Measurements from ENCODE around the gene HTT-AS.

Gene HTT-AS

DNA sequence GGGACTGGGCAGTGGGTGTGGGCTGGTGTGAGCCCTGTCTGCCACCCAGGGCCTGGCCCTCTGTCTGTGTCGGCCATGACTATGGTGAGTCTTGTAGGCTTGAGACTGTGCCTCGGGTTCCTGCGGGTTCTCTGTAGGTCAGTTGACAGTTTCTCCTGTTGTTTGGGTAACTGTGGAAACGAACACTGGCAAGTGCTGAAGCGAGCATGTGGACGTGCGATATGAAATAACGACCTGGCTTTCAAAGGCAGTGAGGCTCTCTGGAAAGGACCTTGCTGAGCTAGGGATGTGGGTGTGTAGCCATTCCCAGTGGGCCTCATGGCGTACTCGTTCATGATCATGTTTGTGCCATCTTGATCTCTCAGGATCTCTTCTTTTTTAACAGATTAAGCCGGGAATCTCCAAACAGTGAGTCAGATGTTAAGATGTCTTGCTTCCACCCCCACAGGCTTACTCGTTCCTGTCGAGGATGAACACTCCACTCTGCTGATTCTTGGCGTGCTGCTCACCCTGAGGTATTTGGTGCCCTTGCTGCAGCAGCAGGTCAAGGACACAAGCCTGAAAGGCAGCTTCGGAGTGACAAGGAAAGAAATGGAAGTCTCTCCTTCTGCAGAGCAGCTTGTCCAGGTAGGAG is 41.4 kb upstream of the HTT-AS start:
- no peaks in the 10 kb centered on the region for H3K9me3 ChIP-seq (ENCODE audit: insufficient read depth, low read length)
- no peaks in the 10 kb centered on the region for H3K4me1 ChIP-seq (ENCODE audit: low read length)
- TF ChIP-seq, protein P1, sequence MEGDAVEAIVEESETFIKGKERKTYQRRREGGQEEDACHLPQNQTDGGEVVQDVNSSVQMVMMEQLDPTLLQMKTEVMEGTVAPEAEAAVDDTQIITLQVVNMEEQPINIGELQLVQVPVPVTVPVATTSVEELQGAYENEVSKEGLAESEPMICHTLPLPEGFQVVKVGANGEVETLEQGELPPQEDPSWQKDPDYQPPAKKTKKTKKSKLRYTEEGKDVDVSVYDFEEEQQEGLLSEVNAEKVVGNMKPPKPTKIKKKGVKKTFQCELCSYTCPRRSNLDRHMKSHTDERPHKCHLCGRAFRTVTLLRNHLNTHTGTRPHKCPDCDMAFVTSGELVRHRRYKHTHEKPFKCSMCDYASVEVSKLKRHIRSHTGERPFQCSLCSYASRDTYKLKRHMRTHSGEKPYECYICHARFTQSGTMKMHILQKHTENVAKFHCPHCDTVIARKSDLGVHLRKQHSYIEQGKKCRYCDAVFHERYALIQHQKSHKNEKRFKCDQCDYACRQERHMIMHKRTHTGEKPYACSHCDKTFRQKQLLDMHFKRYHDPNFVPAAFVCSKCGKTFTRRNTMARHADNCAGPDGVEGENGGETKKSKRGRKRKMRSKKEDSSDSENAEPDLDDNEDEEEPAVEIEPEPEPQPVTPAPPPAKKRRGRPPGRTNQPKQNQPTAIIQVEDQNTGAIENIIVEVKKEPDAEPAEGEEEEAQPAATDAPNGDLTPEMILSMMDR (IDR thresholded peaks at IDR 0.05; ENCODE audit: low read depth, low read length), result no peak
- no peak for TF ChIP-seq EZH2phosphoT487 (IDR thresholded peaks at IDR 0.05; ENCODE audit: low read depth)
- H2AFZ ChIP-seq (ENCODE audit: low read depth, low read length), result no peak overlapping the region
- H3K4me3 ChIP-seq (ENCODE audit: low read length), result no peak overlapping the region
- no peak overlapping the region for H3K27ac ChIP-seq (ENCODE audit: low read length)
- peaks cover 69% of the 10 kb centered on the region for H3K36me3 ChIP-seq (replicated peaks; ENCODE audit: low read depth, low read length)
- H3K4me2 ChIP-seq (ENCODE audit: low read length), result no peak overlapping the region
- H3K27me3 ChIP-seq (ENCODE audit: low read depth, low read length), result no peaks in the 10 kb centered on the region
- peaks cover 30% of the 10 kb centered on the region for H4K20me1 ChIP-seq (ENCODE audit: insufficient read depth, low read length)
- H3K9ac ChIP-seq (ENCODE audit: low read length), result no peak overlapping the region
- H3K79me2 ChIP-seq (ENCODE audit: low read length), result peaks cover 18% of the 10 kb centered on the region

DNA sequence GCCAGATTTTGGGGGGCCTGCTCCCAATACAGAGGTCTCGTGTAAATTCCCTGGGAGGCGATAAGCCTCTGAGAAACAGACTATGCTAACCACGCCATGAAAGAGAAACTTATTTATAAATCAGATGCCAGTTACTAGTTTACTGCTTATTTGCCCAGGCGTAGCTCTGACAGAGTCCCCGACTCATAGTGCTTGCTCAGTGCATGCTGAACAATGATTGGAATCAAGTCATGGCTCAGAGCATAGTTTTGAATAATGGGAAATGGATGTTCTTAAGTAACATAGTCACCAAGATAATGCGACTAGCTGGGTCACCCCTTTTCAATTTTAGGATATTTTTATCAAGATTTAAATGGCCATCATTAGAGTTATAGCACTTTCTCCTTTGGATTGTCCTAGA is 40.0 kb upstream of the HTT-AS start:
- Histone ChIP-seq H3K9me3 (ENCODE audit: insufficient read depth, low read length) (no peaks in the 10 kb centered on the region), H3K4me3 (ENCODE audit: low read length) (no peak overlapping the region), H4K20me1 (ENCODE audit: insufficient read depth, low read length) (peaks cover 40% of the 10 kb centered on the region), H3K4me1 (ENCODE audit: low read length) (no peaks in the 10 kb centered on the region), H2AFZ (ENCODE audit: low read depth, low read length) (no peak overlapping the region), H3K36me3 (replicated peaks; ENCODE audit: low read depth, low read length) (peaks cover 71% of the 10 kb centered on the region), H3K27ac (ENCODE audit: low read length) (no peak overlapping the region), H3K9ac (ENCODE audit: low read length) (no peak overlapping the region), H3K79me2 (ENCODE audit: low read length) (peaks cover 28% of the 10 kb centered on the region), H3K4me2 (ENCODE audit: low read length) (no peak overlapping the region), H3K27me3 (ENCODE audit: low read depth, low read length) (no peaks in the 10 kb centered on the region)
- TF ChIP-seq EZH2phosphoT487 (IDR thresholded peaks at IDR 0.05; ENCODE audit: low read depth), result no peak
- TF ChIP-seq, protein P1 (IDR thresholded peaks at IDR 0.05; ENCODE audit: low read depth, low read length), result no peak

DNA sequence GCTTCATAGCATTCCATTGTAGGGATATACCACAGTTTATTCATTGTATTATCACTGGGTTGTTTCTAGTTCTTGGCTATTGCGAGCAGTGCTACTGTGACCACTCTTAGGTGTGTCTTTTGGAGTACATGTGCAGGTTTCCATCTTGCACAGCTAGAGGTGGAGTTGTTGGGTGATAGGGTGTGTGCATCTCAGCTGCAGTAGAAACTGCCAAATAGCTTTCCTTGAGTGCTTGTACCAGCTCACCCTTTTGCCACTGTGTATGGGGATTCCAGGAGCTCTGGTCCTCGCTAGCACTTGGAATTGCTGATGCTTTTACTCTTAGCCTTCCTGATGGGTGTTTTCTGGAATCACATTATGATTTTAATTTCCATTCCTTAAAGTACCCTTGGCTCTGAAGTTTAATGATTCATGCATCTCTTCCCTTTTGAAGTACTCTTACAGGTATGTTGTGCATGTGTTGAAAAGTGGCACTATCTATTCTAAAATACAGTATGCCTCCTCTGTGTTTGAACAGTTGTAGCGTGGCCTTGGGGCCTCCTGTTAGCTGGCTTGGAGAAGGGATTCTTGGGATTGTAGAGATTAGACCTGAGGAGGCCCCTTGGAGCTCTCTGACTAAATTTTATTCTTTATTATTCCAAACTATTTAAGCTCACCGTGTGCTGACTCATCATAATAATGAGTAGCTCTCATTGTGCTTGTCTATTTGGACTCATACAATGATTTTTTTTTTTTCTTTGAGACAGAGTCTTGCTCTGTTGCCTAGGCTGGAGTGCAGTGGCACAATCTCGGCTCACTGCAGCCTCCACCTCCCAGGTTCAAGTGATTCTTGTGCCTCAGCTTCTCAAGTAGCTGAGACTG is 38.5 kb upstream of the HTT-AS start:
- Histone ChIP-seq H3K4me3 (ENCODE audit: low read length) (no peak overlapping the region), H3K9me3 (ENCODE audit: insufficient read depth, low read length) (no peaks in the 10 kb centered on the region), H3K4me2 (ENCODE audit: low read length) (no peak overlapping the region), H3K79me2 (ENCODE audit: low read length) (peaks cover 38% of the 10 kb centered on the region), H3K9ac (ENCODE audit: low read length) (no peak overlapping the region), H3K27me3 (ENCODE audit: low read depth, low read length) (no peaks in the 10 kb centered on the region), H4K20me1 (ENCODE audit: insufficient read depth, low read length) (peaks cover 48% of the 10 kb centered on the region), H3K36me3 (replicated peaks; ENCODE audit: low read depth, low read length) (peaks cover 75% of the 10 kb centered on the region), H3K27ac (ENCODE audit: low read length) (no peak overlapping the region), H2AFZ (ENCODE audit: low read depth, low read length) (no peak overlapping the region), H3K4me1 (ENCODE audit: low read length) (no peaks in the 10 kb centered on the region)
- TF ChIP-seq, protein P1 (IDR thresholded peaks at IDR 0.05; ENCODE audit: low read depth, low read length), result no peak
- TF ChIP-seq EZH2phosphoT487 (IDR thresholded peaks at IDR 0.05; ENCODE audit: low read depth), result no peak

DNA sequence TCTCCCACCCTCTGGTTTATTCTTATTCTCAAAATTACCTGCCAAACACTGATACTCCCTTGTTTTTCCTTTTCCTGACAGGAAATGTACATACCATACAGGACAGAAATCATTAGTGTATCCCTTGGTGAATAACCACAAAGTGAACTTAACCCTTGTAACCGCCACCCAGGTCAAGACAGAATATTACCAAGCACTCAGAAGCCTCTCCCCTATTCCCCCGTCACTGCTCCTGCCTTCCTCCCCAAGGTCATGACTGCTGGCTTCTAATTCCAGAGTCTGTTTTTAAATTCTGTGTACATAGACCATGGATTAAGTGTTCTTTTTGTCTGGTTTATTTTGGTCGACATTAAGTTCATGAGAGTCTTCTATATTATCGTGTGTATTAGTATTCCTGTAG is 37.9 kb upstream of the HTT-AS start:
- Histone ChIP-seq H4K20me1 (ENCODE audit: insufficient read depth, low read length) (peaks cover 55% of the 10 kb centered on the region), H3K36me3 (replicated peaks; ENCODE audit: low read depth, low read length) (peaks cover 75% of the 10 kb centered on the region), H3K4me3 (ENCODE audit: low read length) (no peak overlapping the region), H3K4me1 (ENCODE audit: low read length) (no peaks in the 10 kb centered on the region), H3K9ac (ENCODE audit: low read length) (no peak overlapping the region), H3K27ac (ENCODE audit: low read length) (no peak overlapping the region), H3K4me2 (ENCODE audit: low read length) (no peak overlapping the region), H3K9me3 (ENCODE audit: insufficient read depth, low read length) (no peaks in the 10 kb centered on the region), H3K27me3 (ENCODE audit: low read depth, low read length) (no peaks in the 10 kb centered on the region), H3K79me2 (ENCODE audit: low read length) (peaks cover 44% of the 10 kb centered on the region), H2AFZ (ENCODE audit: low read depth, low read length) (no peak overlapping the region)
- no peak for TF ChIP-seq EZH2phosphoT487 (IDR thresholded peaks at IDR 0.05; ENCODE audit: low read depth)
- TF ChIP-seq, protein P1 (IDR thresholded peaks at IDR 0.05; ENCODE audit: low read depth, low read length), result no peak
